ENCODE results near the gene P3H1. TPM values are rescaled to one million over a fixed set of nuclear protein-coding genes. Genes with fewer than 3 reads are reported as not detected.

P3H1 gene
- total and polyA plus RNA-seq, 12 donors, result 5.0 to 31.4 (median 9.0) TPM

DNA sequence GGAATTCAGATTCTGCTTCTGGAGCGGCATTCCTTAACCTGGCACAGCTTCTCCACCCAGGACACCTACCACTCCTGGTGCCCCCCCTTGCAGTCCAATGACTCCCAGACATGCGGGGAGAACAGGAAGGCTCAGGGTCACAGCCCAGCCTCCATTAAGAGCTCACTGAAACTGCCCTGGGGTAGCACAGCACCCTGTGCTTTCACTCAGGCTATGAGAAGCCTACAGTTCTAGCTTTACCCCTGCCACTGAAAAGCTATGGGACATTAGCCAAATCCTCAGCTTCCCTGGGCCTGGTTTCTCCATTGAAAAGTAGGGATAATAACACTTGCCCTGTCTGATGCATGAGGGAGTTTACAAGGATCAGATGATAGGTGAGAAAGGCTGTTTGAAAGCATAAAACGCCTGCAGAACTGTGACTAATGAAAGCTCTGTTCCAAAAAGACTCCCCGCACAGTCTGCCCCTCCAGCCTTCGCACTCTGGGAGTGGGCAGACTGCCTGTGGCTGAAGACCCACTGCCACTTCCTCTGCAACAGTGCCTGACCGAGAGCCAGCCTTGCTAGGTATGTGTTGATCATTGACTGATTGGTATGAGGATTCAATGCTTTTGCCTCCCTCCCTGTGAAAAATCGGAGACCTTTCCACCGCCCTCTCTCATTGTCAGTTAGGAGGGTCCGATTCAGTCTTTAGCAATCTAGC, 24.1 kb downstream of the P3H1 start:
- 88 to 93% methylated on average over 9 of the region's 9 CpGs for WGBS, 2 donors
- Histone ChIP-seq H3K4me1 (no peaks in the 10 kb centered on the region), H3K4me3 (no peak overlapping the region), H3K9me3 (no peaks in the 10 kb centered on the region), H3K27ac (no peak overlapping the region), H3K36me3 (peaks cover 0 to 23% (median 8%) of the 10 kb centered on the region in 9 donors), H3K27me3 (no peaks in the 10 kb centered on the region)
- ATAC-seq (no peak), DNase-seq (no peak)
- intact Hi-C loops (cut with DNase I), result loop anchor here in 3 of 10 donors (10.0 kb wide), 3 partner anchors 398 to 598 kb away; partner anchors contain the start of gene GUCA2B (in 1 of the 3)
- TF ChIP-seq, protein P1, sequence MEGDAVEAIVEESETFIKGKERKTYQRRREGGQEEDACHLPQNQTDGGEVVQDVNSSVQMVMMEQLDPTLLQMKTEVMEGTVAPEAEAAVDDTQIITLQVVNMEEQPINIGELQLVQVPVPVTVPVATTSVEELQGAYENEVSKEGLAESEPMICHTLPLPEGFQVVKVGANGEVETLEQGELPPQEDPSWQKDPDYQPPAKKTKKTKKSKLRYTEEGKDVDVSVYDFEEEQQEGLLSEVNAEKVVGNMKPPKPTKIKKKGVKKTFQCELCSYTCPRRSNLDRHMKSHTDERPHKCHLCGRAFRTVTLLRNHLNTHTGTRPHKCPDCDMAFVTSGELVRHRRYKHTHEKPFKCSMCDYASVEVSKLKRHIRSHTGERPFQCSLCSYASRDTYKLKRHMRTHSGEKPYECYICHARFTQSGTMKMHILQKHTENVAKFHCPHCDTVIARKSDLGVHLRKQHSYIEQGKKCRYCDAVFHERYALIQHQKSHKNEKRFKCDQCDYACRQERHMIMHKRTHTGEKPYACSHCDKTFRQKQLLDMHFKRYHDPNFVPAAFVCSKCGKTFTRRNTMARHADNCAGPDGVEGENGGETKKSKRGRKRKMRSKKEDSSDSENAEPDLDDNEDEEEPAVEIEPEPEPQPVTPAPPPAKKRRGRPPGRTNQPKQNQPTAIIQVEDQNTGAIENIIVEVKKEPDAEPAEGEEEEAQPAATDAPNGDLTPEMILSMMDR (IDR thresholded peaks at IDR 0.05), result no peak

DNA sequence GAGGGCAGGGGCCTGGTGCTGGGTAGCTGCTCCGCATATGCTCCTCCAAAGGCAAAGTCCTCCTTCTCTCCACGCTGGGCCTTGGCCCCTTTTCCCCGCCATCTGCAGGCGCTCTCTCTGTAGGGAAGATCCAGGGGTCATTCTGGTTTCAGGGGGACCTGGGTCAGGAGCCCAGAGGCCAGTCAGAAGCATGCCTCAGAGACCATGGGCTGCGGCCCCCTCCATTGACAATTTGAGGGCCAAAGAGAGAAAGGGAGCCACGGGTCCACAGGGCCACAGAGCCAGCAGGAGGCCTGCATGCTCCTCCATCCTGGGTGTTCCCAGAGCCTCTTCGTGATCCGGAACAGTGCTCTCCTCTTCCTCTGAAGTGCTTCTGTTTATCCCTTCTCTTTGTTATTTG, 24.7 kb downstream of the P3H1 start:
- TF ChIP-seq, protein P1 (IDR thresholded peaks at IDR 0.05), result no peak
- H3K36me3 ChIP-seq, result peaks cover 0 to 16% (median 8%) of the 10 kb centered on the region in 9 donors
- H3K27ac ChIP-seq, result no peak overlapping the region
- 92 to 93% methylated on average over 8 of the region's 8 CpGs for WGBS, 2 donors
- no peak overlapping the region for H3K4me3 ChIP-seq
- H3K27me3 ChIP-seq, result no peaks in the 10 kb centered on the region
- H3K4me1 ChIP-seq, result peaks cover 0 to 6% (median 0%) of the 10 kb centered on the region in 9 donors
- intact Hi-C loops (cut with DNase I), result loop anchor here in 3 of 10 donors (10.0 kb wide), 3 partner anchors 397 to 597 kb away; partner anchors contain the start of gene GUCA2B (in 1 of the 3)
- no peak for DNase-seq
- no peak for ATAC-seq
- H3K9me3 ChIP-seq, result no peaks in the 10 kb centered on the region

DNA sequence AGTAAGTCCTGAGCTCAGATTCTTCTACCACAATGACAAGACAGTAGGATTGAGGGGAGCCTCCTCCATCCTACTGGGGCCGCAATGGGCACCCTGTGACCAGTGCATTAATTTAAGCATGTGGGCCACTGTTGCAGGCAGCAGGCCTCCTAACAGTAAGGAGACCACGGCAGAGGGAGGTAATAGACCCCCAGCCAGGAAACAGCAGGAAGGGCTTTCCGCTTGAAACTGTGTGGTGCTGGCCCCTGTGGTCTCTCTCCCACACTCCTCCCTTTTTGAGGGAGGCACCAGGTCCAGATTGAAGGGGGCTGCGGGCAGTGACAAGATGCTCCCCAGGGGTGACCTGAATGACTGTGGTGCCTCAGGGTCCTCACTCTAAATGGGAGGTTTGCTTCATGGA, 25.1 kb downstream of the P3H1 start:
- no peak for DNase-seq
- intact Hi-C loops (cut with DNase I), result loop anchor here in 3 of 10 donors (10.0 kb wide), 3 partner anchors 397 to 597 kb away; partner anchors contain the start of gene GUCA2B (in 1 of the 3)
- 81 to 88% methylated on average over 4 of the region's 4 CpGs for WGBS, 2 donors

DNA sequence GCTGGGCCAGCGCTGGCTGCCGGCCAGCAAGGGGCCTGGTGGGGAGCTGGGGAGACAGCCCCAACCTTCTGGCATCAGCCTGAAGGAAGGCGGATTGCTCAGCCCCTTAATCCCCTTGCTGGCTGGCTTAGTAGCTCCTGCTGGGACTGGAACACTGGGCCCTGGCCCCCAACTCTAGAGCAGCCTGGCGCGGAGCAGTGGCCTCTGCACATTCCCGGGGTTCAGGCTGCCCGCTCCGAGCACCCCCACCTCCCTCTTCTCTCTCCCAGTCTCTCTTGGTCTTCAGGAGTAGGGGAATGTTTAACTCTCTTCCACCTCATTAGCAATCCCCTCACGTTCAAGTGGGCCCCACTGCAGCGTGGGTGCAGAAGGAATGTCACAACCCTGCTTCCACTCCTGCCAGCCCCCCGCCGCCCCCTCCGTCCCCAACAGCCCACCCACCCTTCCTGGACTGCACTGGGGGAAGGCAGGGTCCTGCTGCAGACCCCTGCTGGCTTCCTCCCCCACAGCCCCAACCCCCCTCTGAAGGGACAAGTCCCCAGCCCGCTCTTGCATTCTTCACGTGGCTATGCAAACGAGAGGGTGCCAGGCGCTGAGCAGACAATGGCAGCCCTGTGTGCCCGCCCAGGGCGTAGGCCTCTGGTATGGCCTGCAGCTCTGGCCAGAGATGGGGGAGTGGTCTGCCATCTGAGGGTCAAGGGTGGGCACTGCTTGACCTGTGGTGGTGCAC, 25.8 kb downstream of the P3H1 start:
- H3K27ac ChIP-seq, result no peak overlapping the region
- TF ChIP-seq, protein P1 (IDR thresholded peaks at IDR 0.05), result no peak
- no peaks in the 10 kb centered on the region for H3K9me3 ChIP-seq
- H3K4me1 ChIP-seq, result peaks cover 0 to 15% (median 0%) of the 10 kb centered on the region in 9 donors
- intact Hi-C loops (cut with DNase I), result loop anchor here in 3 of 10 donors (10.0 kb wide), 3 partner anchors 396 to 596 kb away; partner anchors contain the start of gene GUCA2B (in 1 of the 3)
- DNase-seq, result no peak
- H3K36me3 ChIP-seq, result peaks cover 0 to 5% (median 0%) of the 10 kb centered on the region in 9 donors
- no peaks in the 10 kb centered on the region for H3K27me3 ChIP-seq
- H3K4me3 ChIP-seq, result no peak overlapping the region
- ATAC-seq, result no peak
- 79 to 80% methylated on average over 19 of the region's 19 CpGs for WGBS, 2 donors

More for the DNA sequence above, 25.1 kb downstream of the P3H1 start:
- TF ChIP-seq, protein P1 (IDR thresholded peaks at IDR 0.05), result no peak
- Histone ChIP-seq H3K36me3 (peaks cover 0 to 12% (median 6%) of the 10 kb centered on the region in 9 donors), H3K27ac (no peak overlapping the region), H3K4me3 (no peak overlapping the region), H3K27me3 (no peaks in the 10 kb centered on the region), H3K4me1 (peaks cover 0 to 10% (median 0%) of the 10 kb centered on the region in 9 donors), H3K9me3 (no peaks in the 10 kb centered on the region)
- ATAC-seq, result no peak

All from heart right ventricle (tissue), 16 donors.